Right lung (tissue), 5 donors: ENCODE measurements around the gene NUP210. TPM values are rescaled to one million over a fixed set of nuclear protein-coding genes. Genes with fewer than 3 reads are reported as not detected.

Source experiments
- DNase-seq, 2 donors: peaks; one replicate each; pipeline ENCODE4 v3.0.0-alpha.2; 2013
- polyA plus RNA-seq, 5 donors: library from polyadenylated mRNA; unstranded; fragments of 120-200 nt; gene quantifications; one replicate each; pipeline versions ENCODE4 v1.2.1 to v1.2.3, GENCODE V29; 2013; ENCODE audit warnings: inconsistent platforms in 1 of 5, low replicate concordance in 1 of 5; ENCODE audit not compliant: insufficient read length in 5 of 5, insufficient read depth in 1 of 5

NUP210 gene
- polyA plus RNA-seq, 5 donors, result 15.0 to 18.6 (median 15.9) TPM

GRCh38 chr3:13349823-13350222, 70.3 kb downstream of the NUP210 start:
- DNase-seq, result no peak

GRCh38 chr3:13348661-13349396, 71.3 kb downstream of the NUP210 start:
- peak; percentile 13 to 15 for DNase-seq

GRCh38 chr3:13348100-13348499, 72.0 kb downstream of the NUP210 start:
- DNase-seq, result no peak

- DNase-seq, result peak; percentile 13 to 29
Measured at GRCh38 chr3:13347390-13347950, 72.7 kb downstream of the NUP210 start.

GRCh38 chr3:13346481-13347389, 73.4 kb downstream of the NUP210 start:
- no peak for DNase-seq

GRCh38 chr3:13345772-13346171, 74.3 kb downstream of the NUP210 start:
- no peak for DNase-seq

- no peak for DNase-seq
Measured at GRCh38 chr3:13345284-13345683, 74.8 kb downstream of the NUP210 start.

GRCh38 chr3:13344663-13345062, 75.5 kb downstream of the NUP210 start:
- no peak for DNase-seq

- no peak for DNase-seq
Measured at GRCh38 chr3:13343601-13344000, 76.5 kb downstream of the NUP210 start.

GRCh38 chr3:13341229-13341905, 78.8 kb downstream of the NUP210 start:
- no peak for DNase-seq

GRCh38 chr3:13339833-13340232, 80.3 kb downstream of the NUP210 start:
- no peak for DNase-seq

GRCh38 chr3:13338996-13339395, 81.1 kb downstream of the NUP210 start:
- DNase-seq, result no peak

GRCh38 chr3:13338231-13338630, 81.9 kb downstream of the NUP210 start:
- DNase-seq, result no peak

GRCh38 chr3:13336592-13336991, 83.5 kb downstream of the NUP210 start:
- DNase-seq, result no peak

- DNase-seq, result no peak
Measured at GRCh38 chr3:13335503-13335902, 84.6 kb downstream of the NUP210 start.

GRCh38 chr3:13335059-13335458, 85.1 kb downstream of the NUP210 start:
- no peak for DNase-seq

- DNase-seq, result no peak
Measured at GRCh38 chr3:13333236-13333897, 86.8 kb downstream of the NUP210 start.

GRCh38 chr3:13332740-13333139, 87.4 kb downstream of the NUP210 start:
- no peak for DNase-seq

GRCh38 chr3:13332158-13332557, 88.0 kb downstream of the NUP210 start:
- DNase-seq, result no peak

GRCh38 chr3:13329746-13330145, 90.4 kb downstream of the NUP210 start:
- no peak for DNase-seq

- DNase-seq, result no peak
Measured at GRCh38 chr3:13325892-13326443, 94.2 kb downstream of the NUP210 start.
